ENCODE results near the gene COG5.

DNA sequence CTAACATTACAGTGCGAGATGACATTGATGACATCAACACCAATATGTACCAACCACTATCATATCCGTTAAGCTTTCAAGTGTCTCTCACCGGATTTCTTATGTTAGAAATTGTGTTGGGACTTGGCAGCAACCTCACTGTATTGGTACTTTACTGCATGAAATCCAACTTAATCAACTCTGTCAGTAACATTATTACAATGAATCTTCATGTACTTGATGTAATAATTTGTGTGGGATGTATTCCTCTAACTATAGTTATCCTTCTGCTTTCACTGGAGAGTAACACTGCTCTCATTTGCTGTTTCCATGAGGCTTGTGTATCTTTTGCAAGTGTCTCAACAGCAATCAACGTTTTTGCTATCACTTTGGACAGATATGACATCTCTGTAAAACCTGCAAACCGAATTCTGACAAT lies 89.6 kb downstream of the COG5 start:
- TF ChIP-seq, protein P1, sequence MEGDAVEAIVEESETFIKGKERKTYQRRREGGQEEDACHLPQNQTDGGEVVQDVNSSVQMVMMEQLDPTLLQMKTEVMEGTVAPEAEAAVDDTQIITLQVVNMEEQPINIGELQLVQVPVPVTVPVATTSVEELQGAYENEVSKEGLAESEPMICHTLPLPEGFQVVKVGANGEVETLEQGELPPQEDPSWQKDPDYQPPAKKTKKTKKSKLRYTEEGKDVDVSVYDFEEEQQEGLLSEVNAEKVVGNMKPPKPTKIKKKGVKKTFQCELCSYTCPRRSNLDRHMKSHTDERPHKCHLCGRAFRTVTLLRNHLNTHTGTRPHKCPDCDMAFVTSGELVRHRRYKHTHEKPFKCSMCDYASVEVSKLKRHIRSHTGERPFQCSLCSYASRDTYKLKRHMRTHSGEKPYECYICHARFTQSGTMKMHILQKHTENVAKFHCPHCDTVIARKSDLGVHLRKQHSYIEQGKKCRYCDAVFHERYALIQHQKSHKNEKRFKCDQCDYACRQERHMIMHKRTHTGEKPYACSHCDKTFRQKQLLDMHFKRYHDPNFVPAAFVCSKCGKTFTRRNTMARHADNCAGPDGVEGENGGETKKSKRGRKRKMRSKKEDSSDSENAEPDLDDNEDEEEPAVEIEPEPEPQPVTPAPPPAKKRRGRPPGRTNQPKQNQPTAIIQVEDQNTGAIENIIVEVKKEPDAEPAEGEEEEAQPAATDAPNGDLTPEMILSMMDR (IDR thresholded peaks at IDR 0.05; ENCODE audit: low read depth, low read length, missing input control) = no peak
- TF ChIP-seq, protein P2, sequence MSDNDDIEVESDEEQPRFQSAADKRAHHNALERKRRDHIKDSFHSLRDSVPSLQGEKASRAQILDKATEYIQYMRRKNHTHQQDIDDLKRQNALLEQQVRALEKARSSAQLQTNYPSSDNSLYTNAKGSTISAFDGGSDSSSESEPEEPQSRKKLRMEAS (IDR thresholded peaks at IDR 0.05) = no peak
- no peak for TF ChIP-seq SP1 (IDR thresholded peaks at IDR 0.05)
- TF ChIP-seq TAF1 (conservative IDR thresholded peaks at IDR 0.05) = no peak
- TF ChIP-seq JUND (IDR thresholded peaks at IDR 0.05) = no peak
- no peak for TF ChIP-seq YY1 (IDR thresholded peaks at IDR 0.05)
- TF ChIP-seq FOXA2 (IDR thresholded peaks at IDR 0.05) = no peak
